GM18499 (cell line): ENCODE results near the gene MS4A15.
"Not testable (repeated sequence)": the region's sequence is repeated elsewhere in the genome, so short reads cannot be mapped to it uniquely, and the experiment has no call there.

ENCODE experiments used
- ATAC-seq: cut with Tn5 transposase; IDR thresholded peaks from one replicate; pipeline ENCODE4 v1.9.1; 2021; ENCODE audit warnings: moderate number of reproducible peaks; ENCODE audit not compliant: insufficient read depth, unreplicated experiment

Gene MS4A15

GRCh38 chr11:60756307-60757032 lies at the start of gene MS4A15:
Gene MS4A15 (plus strand): TSS chr11:60756867. CDS start chr11:60763734, 6,867 bp downstream.
- no peak for ATAC-seq

- ATAC-seq = no peak
Observed at GRCh38 chr11:60706931-60707330, 49.7 kb upstream of the MS4A15 start.

- ATAC-seq = no peak
Observed at GRCh38 chr11:60710482-60710881, 46.2 kb upstream of the MS4A15 start.

GRCh38 chr11:60711276-60711675 lies 45.4 kb upstream of the MS4A15 start:
- no peak for ATAC-seq

GRCh38 chr11:60713423-60713822 lies 43.2 kb upstream of the MS4A15 start:
- not testable (repeated sequence) for ATAC-seq

GRCh38 chr11:60717956-60718355 lies 38.7 kb upstream of the MS4A15 start:
- ATAC-seq = no peak

GRCh38 chr11:60718524-60719316 lies 37.9 kb upstream of the MS4A15 start:
- ATAC-seq = no peak

- no peak for ATAC-seq
Observed at GRCh38 chr11:60719391-60719790, 37.3 kb upstream of the MS4A15 start.

GRCh38 chr11:60720460-60720859 lies 36.2 kb upstream of the MS4A15 start:
- ATAC-seq = no peak

- ATAC-seq = no peak
Observed at GRCh38 chr11:60724420-60724819, 32.2 kb upstream of the MS4A15 start, which contains the start of gene MS4A18. Gene MS4A18 (plus strand): TSS chr11:60724720.

- ATAC-seq = no peak
Observed at GRCh38 chr11:60725592-60725991, 31.1 kb upstream of the MS4A15 start.

- no peak for ATAC-seq
Observed at GRCh38 chr11:60731586-60731985, 25.1 kb upstream of the MS4A15 start.

- no peak for ATAC-seq
Observed at GRCh38 chr11:60734279-60734678, 22.4 kb upstream of the MS4A15 start.

- no peak for ATAC-seq
Observed at GRCh38 chr11:60739114-60739513, 17.6 kb upstream of the MS4A15 start.

- ATAC-seq = no peak
Observed at GRCh38 chr11:60740573-60740972, 16.1 kb upstream of the MS4A15 start.

GRCh38 chr11:60741421-60741820 lies 15.2 kb upstream of the MS4A15 start:
- ATAC-seq = no peak

- no peak for ATAC-seq
Observed at GRCh38 chr11:60743058-60743457, 13.6 kb upstream of the MS4A15 start.

- ATAC-seq = no peak
Observed at GRCh38 chr11:60744114-60744513, 12.6 kb upstream of the MS4A15 start.

- ATAC-seq = no peak
Observed at GRCh38 chr11:60747359-60747873, 9.3 kb upstream of the MS4A15 start.

- ATAC-seq = no peak
Observed at GRCh38 chr11:60748225-60748624, 8.4 kb upstream of the MS4A15 start.

GRCh38 chr11:60748821-60749220 lies 7.8 kb upstream of the MS4A15 start:
- no peak for ATAC-seq
